Kidney capillary endothelial cell (primary cell): ENCODE data around the gene TTLL5.
A peak's percentile ranks its signal among the peaks of the same experiment; 100 is the strongest.

Experiments
- DNase-seq: peaks from one replicate; pipeline ENCODE4 v3.0.0-alpha.2; 2018; ENCODE audit warnings: low spot score

Gene TTLL5

GRCh38 chr14:75697918-75698317 lies 36.9 kb downstream of the TTLL5 start:
- DNase-seq: no peak

GRCh38 chr14:75699331-75699730 lies 38.3 kb downstream of the TTLL5 start:
- no peak for DNase-seq

GRCh38 chr14:75700295-75700694 lies 39.2 kb downstream of the TTLL5 start:
- DNase-seq: no peak

GRCh38 chr14:75702122-75702521 lies 41.1 kb downstream of the TTLL5 start:
- no peak for DNase-seq

GRCh38 chr14:75702616-75703261 lies 41.7 kb downstream of the TTLL5 start:
- no peak for DNase-seq

- DNase-seq: no peak
Observed at GRCh38 chr14:75703467-75703866, 42.4 kb downstream of the TTLL5 start.

GRCh38 chr14:75705014-75705413 lies 44.0 kb downstream of the TTLL5 start:
- DNase-seq: no peak

- DNase-seq: peak; percentile 71
Observed at GRCh38 chr14:75709207-75709812, 48.3 kb downstream of the TTLL5 start.

- DNase-seq: peak; percentile 4
Observed at GRCh38 chr14:75711105-75711795, 50.2 kb downstream of the TTLL5 start.

- DNase-seq: no peak
Observed at GRCh38 chr14:75711796-75712211, 50.8 kb downstream of the TTLL5 start.

GRCh38 chr14:75714991-75715390 lies 53.9 kb downstream of the TTLL5 start:
- no peak for DNase-seq

- DNase-seq: no peak
Observed at GRCh38 chr14:75715926-75716780, 55.1 kb downstream of the TTLL5 start.

GRCh38 chr14:75717729-75718128 lies 56.7 kb downstream of the TTLL5 start:
- no peak for DNase-seq

GRCh38 chr14:75718199-75718598 lies 57.2 kb downstream of the TTLL5 start:
- DNase-seq: no peak

GRCh38 chr14:75720116-75720515 lies 59.1 kb downstream of the TTLL5 start:
- DNase-seq: no peak

- DNase-seq: no peak
Observed at GRCh38 chr14:75720842-75721498, 59.9 kb downstream of the TTLL5 start.

- DNase-seq: no peak
Observed at GRCh38 chr14:75723716-75724115, 62.7 kb downstream of the TTLL5 start.

GRCh38 chr14:75724414-75725204 lies 63.6 kb downstream of the TTLL5 start:
- DNase-seq: no peak

- DNase-seq: no peak
Observed at GRCh38 chr14:75725481-75725880, 64.4 kb downstream of the TTLL5 start.

- no peak for DNase-seq
Observed at GRCh38 chr14:75726321-75726720, 65.3 kb downstream of the TTLL5 start.

GRCh38 chr14:75727124-75727523 lies 66.1 kb downstream of the TTLL5 start:
- no peak for DNase-seq
